Measurements from ENCODE around the gene ABCC4. TPM values are rescaled to one million over a fixed set of nuclear protein-coding genes. Genes with fewer than 3 reads are reported as not detected.

Gene ABCC4
- total RNA-seq, 1 experiment from 2014 or later, result 26.3 TPM

DNA sequence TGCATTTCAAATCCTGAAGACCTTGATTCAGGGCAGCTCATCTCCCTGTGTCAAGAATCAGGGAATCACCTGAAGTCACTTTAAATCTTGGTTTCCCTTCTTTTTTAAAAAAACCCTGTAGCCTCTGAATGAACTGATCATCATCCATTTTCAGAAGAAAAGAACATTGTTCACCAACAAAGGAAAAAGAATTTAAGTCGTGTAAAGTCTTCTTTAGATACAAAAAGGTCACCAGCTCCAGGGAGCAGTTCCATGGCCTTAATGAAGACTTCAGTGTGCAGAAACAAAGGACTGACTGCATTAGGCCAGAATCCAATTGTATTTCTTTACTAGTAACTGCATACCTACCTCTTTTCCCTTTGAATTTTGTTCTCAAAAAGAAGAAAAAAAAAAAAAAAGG is 245.0 kb downstream of the ABCC4 start:
- RAD21 ChIA-PET (ENCODE audit: low non-redundant PET in 1 of 2, low total read pairs in 2 of 2, uncharacterized antibody in 2 of 2, unreplicated experiment in 2 of 2), result no interaction called here

More for the DNA sequence above, 245.0 kb downstream of the ABCC4 start:
- Histone ChIP-seq H3K79me2 (ENCODE audit: insufficient read depth, low read length) (no peaks in the 10 kb centered on the region), H3K4me1 (ENCODE audit: control insufficient read depth in 1 of 2, insufficient read depth in 2 of 2, low read length in 2 of 2) (no peaks in the 10 kb centered on the region), H3K27ac (ENCODE audit: low read depth, low read length) (no peak overlapping the region), H3K9ac (ENCODE audit: low read length) (no peak overlapping the region), H3K27me3 (ENCODE audit: insufficient read depth, low read length) (no peaks in the 10 kb centered on the region), H4K20me1 (ENCODE audit: insufficient read depth) (no peaks in the 10 kb centered on the region), H3K9me2 (ENCODE audit: insufficient read depth) (no peaks in the 10 kb centered on the region), H2AFZ (ENCODE audit: low read depth, low read length, poor library complexity, severe bottlenecking) (no peak overlapping the region), H3K4me2 (ENCODE audit: low read length) (no peak overlapping the region), H3K9me3 (ENCODE audit: control insufficient read depth in 1 of 2, insufficient read depth in 1 of 2, low read depth in 1 of 2, low read length in 2 of 2) (no peaks in the 10 kb centered on the region), H3K36me3 (ENCODE audit: control insufficient read depth in 1 of 2, insufficient read depth in 2 of 2, low read length in 2 of 2) (no peaks in the 10 kb centered on the region), H3K4me3 (replicated peaks in 1 of 2; ENCODE audit: low read depth in 1 of 2, low read length in 2 of 2) (no peak overlapping the region)
- ChIA-PET POLR2A (no interaction called here), CTCF (no interaction called here)
- intact Hi-C loops (cut with micrococcal nuclease), result no loop called here
- DNase-seq (ENCODE audit: low read depth, low spot score) (no peak), ATAC-seq (no peak)
- no peak for TF ChIP-seq FOSL1 (IDR thresholded peaks at IDR 0.05; ENCODE audit: low read depth)
- TF ChIP-seq, protein P1, sequence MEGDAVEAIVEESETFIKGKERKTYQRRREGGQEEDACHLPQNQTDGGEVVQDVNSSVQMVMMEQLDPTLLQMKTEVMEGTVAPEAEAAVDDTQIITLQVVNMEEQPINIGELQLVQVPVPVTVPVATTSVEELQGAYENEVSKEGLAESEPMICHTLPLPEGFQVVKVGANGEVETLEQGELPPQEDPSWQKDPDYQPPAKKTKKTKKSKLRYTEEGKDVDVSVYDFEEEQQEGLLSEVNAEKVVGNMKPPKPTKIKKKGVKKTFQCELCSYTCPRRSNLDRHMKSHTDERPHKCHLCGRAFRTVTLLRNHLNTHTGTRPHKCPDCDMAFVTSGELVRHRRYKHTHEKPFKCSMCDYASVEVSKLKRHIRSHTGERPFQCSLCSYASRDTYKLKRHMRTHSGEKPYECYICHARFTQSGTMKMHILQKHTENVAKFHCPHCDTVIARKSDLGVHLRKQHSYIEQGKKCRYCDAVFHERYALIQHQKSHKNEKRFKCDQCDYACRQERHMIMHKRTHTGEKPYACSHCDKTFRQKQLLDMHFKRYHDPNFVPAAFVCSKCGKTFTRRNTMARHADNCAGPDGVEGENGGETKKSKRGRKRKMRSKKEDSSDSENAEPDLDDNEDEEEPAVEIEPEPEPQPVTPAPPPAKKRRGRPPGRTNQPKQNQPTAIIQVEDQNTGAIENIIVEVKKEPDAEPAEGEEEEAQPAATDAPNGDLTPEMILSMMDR (IDR thresholded peaks at IDR 0.05 in 2 of 3, conservative IDR thresholded peaks at IDR 0.05 in 1 of 3; ENCODE audit: borderline replicate concordance in 1 of 3, insufficient read depth in 1 of 3, low read depth in 2 of 3, low read length in 2 of 3), result no peak
- no peak for TF ChIP-seq CBX3 (IDR thresholded peaks at IDR 0.05; ENCODE audit: low read depth)
- TF ChIP-seq TCF7L2 (IDR thresholded peaks at IDR 0.05; ENCODE audit: borderline replicate concordance, extremely low read depth, insufficient read depth, insufficient read length), result no peak
- no peak for TF ChIP-seq SP1 (IDR thresholded peaks at IDR 0.05; ENCODE audit: low read depth)
- TF ChIP-seq POLR2AphosphoS5 (IDR thresholded peaks at IDR 0.05; ENCODE audit: low read depth, low read length), result no peak
- no peak for TF ChIP-seq RAD21 (IDR thresholded peaks at IDR 0.05; ENCODE audit: low read depth)
- TF ChIP-seq, protein P2, sequence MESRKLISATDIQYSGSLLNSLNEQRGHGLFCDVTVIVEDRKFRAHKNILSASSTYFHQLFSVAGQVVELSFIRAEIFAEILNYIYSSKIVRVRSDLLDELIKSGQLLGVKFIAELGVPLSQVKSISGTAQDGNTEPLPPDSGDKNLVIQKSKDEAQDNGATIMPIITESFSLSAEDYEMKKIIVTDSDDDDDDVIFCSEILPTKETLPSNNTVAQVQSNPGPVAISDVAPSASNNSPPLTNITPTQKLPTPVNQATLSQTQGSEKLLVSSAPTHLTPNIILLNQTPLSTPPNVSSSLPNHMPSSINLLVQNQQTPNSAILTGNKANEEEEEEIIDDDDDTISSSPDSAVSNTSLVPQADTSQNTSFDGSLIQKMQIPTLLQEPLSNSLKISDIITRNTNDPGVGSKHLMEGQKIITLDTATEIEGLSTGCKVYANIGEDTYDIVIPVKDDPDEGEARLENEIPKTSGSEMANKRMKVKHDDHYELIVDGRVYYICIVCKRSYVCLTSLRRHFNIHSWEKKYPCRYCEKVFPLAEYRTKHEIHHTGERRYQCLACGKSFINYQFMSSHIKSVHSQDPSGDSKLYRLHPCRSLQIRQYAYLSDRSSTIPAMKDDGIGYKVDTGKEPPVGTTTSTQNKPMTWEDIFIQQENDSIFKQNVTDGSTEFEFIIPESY (IDR thresholded peaks at IDR 0.05; ENCODE audit: extremely low read depth, insufficient replicate concordance, low read length), result no peak
- TF ChIP-seq SRF (IDR thresholded peaks at IDR 0.05; ENCODE audit: low read depth), result no peak
- TF ChIP-seq, protein P3, sequence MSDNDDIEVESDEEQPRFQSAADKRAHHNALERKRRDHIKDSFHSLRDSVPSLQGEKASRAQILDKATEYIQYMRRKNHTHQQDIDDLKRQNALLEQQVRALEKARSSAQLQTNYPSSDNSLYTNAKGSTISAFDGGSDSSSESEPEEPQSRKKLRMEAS (IDR thresholded peaks at IDR 0.05), result no peak
- TF ChIP-seq SIN3A (IDR thresholded peaks at IDR 0.05; ENCODE audit: low read depth), result no peak
- TF ChIP-seq, protein P4, sequence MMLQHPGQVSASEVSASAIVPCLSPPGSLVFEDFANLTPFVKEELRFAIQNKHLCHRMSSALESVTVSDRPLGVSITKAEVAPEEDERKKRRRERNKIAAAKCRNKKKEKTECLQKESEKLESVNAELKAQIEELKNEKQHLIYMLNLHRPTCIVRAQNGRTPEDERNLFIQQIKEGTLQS (IDR thresholded peaks at IDR 0.05), result no peak
- TF ChIP-seq CEBPB (IDR thresholded peaks at IDR 0.05; ENCODE audit: low read depth), result no peak
- no peak for TF ChIP-seq EZH2phosphoT487 (IDR thresholded peaks at IDR 0.05; ENCODE audit: borderline replicate concordance)
- BruUV-seq (replicated peaks), result no TSS peak
